Mucosa of descending colon (tissue), 3 donors: ENCODE measurements around the gene SLIRP. TPM values are rescaled to one million over a fixed set of nuclear protein-coding genes. Genes with fewer than 3 reads are reported as not detected.
"Not testable (repeated sequence)": the region's sequence is repeated elsewhere in the genome, so short reads cannot be mapped to it uniquely, and the experiment has no call there.

ENCODE experiments used
- ATAC-seq: fragments of 200-7000 bp; cut with Tn5 transposase; one replicate; pipeline ENCODE4 v1.9.1; 2020; ENCODE audit warnings: mild to moderate bottlenecking, moderate library complexity
- DNase-seq, 3 donors: peaks; one replicate each; pipeline ENCODE4 v3.0.0-alpha.2; 2020
- H3K36me3 ChIP-seq: fragments of 200-600 bp; one replicate; pipeline ENCODE4 v1.8.0; 2021; ENCODE audit warnings: low read depth, mild to moderate bottlenecking
- H3K4me1 ChIP-seq: fragments of 200-600 bp; one replicate; pipeline ENCODE4 v1.8.0; 2021; ENCODE audit warnings: low read depth, mild to moderate bottlenecking
- H3K4me3 ChIP-seq: fragments of 200-600 bp; one replicate; pipeline ENCODE4 v1.8.0; 2021; ENCODE audit warnings: mild to moderate bottlenecking
- H3K9me3 ChIP-seq: fragments of 200-600 bp; one replicate; pipeline ENCODE4 v1.8.0; 2021; ENCODE audit warnings: mild to moderate bottlenecking
- CTCF ChIP-seq: fragments of 200-600 bp; IDR thresholded peaks from one replicate; pipeline ENCODE4 v1.8.0; 2022; ENCODE audit warnings: antibody characterized with exemption, mild to moderate bottlenecking
- intact Hi-C, 2 donors: fragments of 100-400 bp; cut with DNase I in 1 of 2; cut with micrococcal nuclease in 1 of 2; formaldehyde crosslinking; loops; one replicate each; pipeline versions ENCODE4 v1.11.0 to v1.11.1; 2022; cut with DNase I, micrococcal nuclease
- total RNA-seq, 3 donors: library from RNA; stranded (reverse); fragmentation: NEBNext Ultra II Directional in 2 of 3; extraction: Animal tissue kit (Norgen Biotek cat#: 25700) in 2 of 3; gene quantifications; one replicate each; pipeline versions ENCODE4 v1.2.1 to v1.2.4, GENCODE V29; 2021 to 2023
- donor health status: DM: no; HTN: no; CAD: no; lungs with moderate emphysema.
- donor health status: DM: no; HTN: no; CAD: no.
- donor health status: DM: no; HTN: yes; CAD: no.

Gene SLIRP
- total RNA-seq, 3 donors from 2014 or later = 83.8 to 133 (median 101) TPM

GRCh38 chr14:77746064-77746702, 38.3 kb downstream of the SLIRP start:
- peaks cover 4% of the 10 kb centered on the region for H3K36me3 ChIP-seq
- intact Hi-C loops = no loop called here
- H3K4me3 ChIP-seq = no peak overlapping the region
- no peak for DNase-seq
- no peaks in the 10 kb centered on the region for H3K9me3 ChIP-seq
- TF ChIP-seq CTCF = no peak
- peak; percentile 19 for ATAC-seq
- H3K4me1 ChIP-seq = peaks cover 4% of the 10 kb centered on the region

- H3K4me3 ChIP-seq, DNase-seq, ATAC-seq, H3K36me3 ChIP-seq, intact Hi-C loops, H3K9me3 ChIP-seq, H3K4me1 ChIP-seq: not testable (repeated sequence)
Observed at GRCh38 chr14:77747425-77747824, 39.5 kb downstream of the SLIRP start.

GRCh38 chr14:77752266-77752665, 44.4 kb downstream of the SLIRP start:
- no peak for DNase-seq
- intact Hi-C loops = no loop called here
- TF ChIP-seq CTCF = no peak
- no peaks in the 10 kb centered on the region for H3K9me3 ChIP-seq
- H3K4me1 ChIP-seq = peaks cover 4% of the 10 kb centered on the region
- H3K4me3 ChIP-seq = no peak overlapping the region
- peaks cover 4% of the 10 kb centered on the region for H3K36me3 ChIP-seq
- no peak for ATAC-seq

- intact Hi-C loops = no loop called here
- TF ChIP-seq CTCF = no peak
- Histone ChIP-seq H3K36me3 (peaks cover 4% of the 10 kb centered on the region), H3K4me1 (peaks cover 4% of the 10 kb centered on the region), H3K9me3 (no peaks in the 10 kb centered on the region), H3K4me3 (no peak overlapping the region)
- DNase-seq (no peak), ATAC-seq (no peak)
Observed at GRCh38 chr14:77752799-77753516, 45.1 kb downstream of the SLIRP start.

- no peaks in the 10 kb centered on the region for H3K36me3 ChIP-seq
- DNase-seq (peak; percentile 92 to 96 (median 92)), ATAC-seq (peak; percentile 99)
- TF ChIP-seq CTCF = no peak
- H3K4me1 ChIP-seq = peaks cover 14% of the 10 kb centered on the region
- intact Hi-C loops = no loop called here
- no peaks in the 10 kb centered on the region for H3K9me3 ChIP-seq
- H3K4me3 ChIP-seq = peak within 1 kb of the TSS; percentile 87
Observed at GRCh38 chr14:77760381-77761204, 52.7 kb downstream of the SLIRP start, which contains the start of gene SNW1. SNW1 (minus strand) TSS chr14:77761156; CDS start chr14:77761127, 29 bp downstream.
